BLaER1 treated with 17β-estradiol and CSF1 and Interleukin-3, amounts not matched to agents 10 nM and 100 nM (cell line): ENCODE measurements around the gene CFAP107.
"Not testable (repeated sequence)": the region's sequence is repeated elsewhere in the genome, so short reads cannot be mapped to it uniquely, and the experiment has no call there.

Experiments
- H3K27ac ChIP-seq, 11 experiments: shearing (Covaris generic); formaldehyde crosslinking; 2 replicates each; pipeline ENCODE4 v1.8.1; 2022
- H3K27me3 ChIP-seq, 11 experiments: shearing (Covaris generic); formaldehyde crosslinking; 2 replicates each; pipeline ENCODE4 v1.8.1; 2022
- H3K36me3 ChIP-seq, 11 experiments: shearing (Covaris generic); formaldehyde crosslinking; 2 replicates each; pipeline ENCODE4 v1.8.1; 2022
- H3K4me1 ChIP-seq, 10 experiments: shearing (Covaris generic); formaldehyde crosslinking; 2 replicates each; pipeline ENCODE4 v1.8.1; 2022
- H3K4me2 ChIP-seq, 11 experiments: shearing (Covaris generic); formaldehyde crosslinking; 2 replicates each; pipeline ENCODE4 v1.8.1; 2022
- H3K4me3 ChIP-seq, 10 experiments: shearing (Covaris generic); formaldehyde crosslinking; 2 replicates each; pipeline ENCODE4 v1.8.1; 2022
- H3K9ac ChIP-seq, 11 experiments: shearing (Covaris generic); formaldehyde crosslinking; 2 replicates each; pipeline ENCODE4 v1.8.1; 2022
- H3K9me3 ChIP-seq, 11 experiments: shearing (Covaris generic); formaldehyde crosslinking; replicated peaks in 1 of 11; 2 replicates each; pipeline ENCODE4 v1.8.1; 2022
- H4K20me1 ChIP-seq, 11 experiments: shearing (Covaris generic); formaldehyde crosslinking; 2 replicates each; pipeline ENCODE4 v1.8.1; 2022
- Cebpa-rat ChIP-seq, 11 experiments: shearing (Covaris generic); IDR thresholded peaks; 2 replicates each; pipeline ENCODE4 v1.8.1; 2022

CFAP107 gene

DNA sequence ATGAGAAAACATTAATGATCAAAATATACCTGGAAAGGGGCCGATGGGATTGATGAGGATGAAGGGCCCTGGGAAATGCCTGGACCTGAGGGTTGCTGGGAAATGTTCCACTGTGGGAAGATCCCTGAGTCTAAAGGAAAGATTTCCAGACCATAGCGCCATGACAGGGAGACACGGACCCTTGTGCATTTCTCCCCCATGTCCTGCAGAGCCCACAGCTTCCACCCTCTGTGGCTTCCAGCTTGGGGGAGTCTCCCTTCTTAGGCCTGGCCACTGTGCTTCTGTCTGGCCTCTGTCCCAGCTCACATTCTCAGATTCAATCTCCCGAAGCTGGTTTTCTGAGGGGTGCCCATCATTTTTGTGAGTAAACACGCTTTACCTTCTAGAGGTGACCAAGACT is 26.5 kb downstream of the CFAP107 start:
- no peak for TF ChIP-seq Cebpa-rat (IDR thresholded peaks at IDR 0.05)
- H3K4me3 ChIP-seq = no peak overlapping the region

DNA sequence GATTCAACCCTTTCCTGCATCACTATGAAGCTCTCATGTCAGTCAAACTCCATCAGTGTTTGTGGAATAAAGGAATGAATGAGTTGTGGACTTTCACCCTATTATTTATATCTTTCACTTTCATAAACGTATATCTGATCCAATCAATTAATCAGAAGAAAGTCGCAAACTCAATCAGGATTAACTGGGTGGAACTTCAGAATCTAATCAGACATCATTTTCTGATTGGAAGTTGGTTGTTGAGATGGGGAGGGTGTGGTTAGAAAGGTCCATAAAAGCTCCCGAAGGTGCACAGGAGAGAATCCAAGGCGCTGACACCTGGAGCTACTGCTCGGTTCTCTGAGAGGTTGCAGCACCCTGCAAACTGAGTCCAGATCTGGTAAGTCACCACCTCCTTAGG is 27.4 kb downstream of the CFAP107 start, which contains the start of gene PRAMEF12:
PRAMEF12 (plus strand) TSS at position 301 of the 400 bp plus-strand sequence. CDS start 1,130 bp downstream, outside the sequence.
- Histone ChIP-seq H3K27me3 (no peaks in the 10 kb centered on the region), H3K27ac (no peak within 1 kb of the TSS), H3K36me3 (no peaks in the 10 kb centered on the region), H3K4me3 (no peak within 1 kb of the TSS), H3K9ac (no peak within 1 kb of the TSS), H4K20me1 (no peaks in the 10 kb centered on the region), H3K4me1 (no peaks in the 10 kb centered on the region), H3K4me2 (no peak within 1 kb of the TSS), H3K9me3 (peaks cover 0 to 3% (median 0%) of the 10 kb centered on the region in 11 experiments; a peak in 1 of 22 replicates)
- no peak for TF ChIP-seq Cebpa-rat (IDR thresholded peaks at IDR 0.05)

More for the DNA sequence above, 26.5 kb downstream of the CFAP107 start:
- Histone ChIP-seq H3K9ac (no peak overlapping the region), H3K36me3 (no peaks in the 10 kb centered on the region), H3K4me2 (no peak overlapping the region), H3K27ac (no peak overlapping the region), H4K20me1 (no peaks in the 10 kb centered on the region), H3K4me1 (no peaks in the 10 kb centered on the region), H3K9me3 (peaks cover 0 to 3% (median 0%) of the 10 kb centered on the region in 11 experiments; a peak in 1 of 22 replicates), H3K27me3 (no peaks in the 10 kb centered on the region)

DNA sequence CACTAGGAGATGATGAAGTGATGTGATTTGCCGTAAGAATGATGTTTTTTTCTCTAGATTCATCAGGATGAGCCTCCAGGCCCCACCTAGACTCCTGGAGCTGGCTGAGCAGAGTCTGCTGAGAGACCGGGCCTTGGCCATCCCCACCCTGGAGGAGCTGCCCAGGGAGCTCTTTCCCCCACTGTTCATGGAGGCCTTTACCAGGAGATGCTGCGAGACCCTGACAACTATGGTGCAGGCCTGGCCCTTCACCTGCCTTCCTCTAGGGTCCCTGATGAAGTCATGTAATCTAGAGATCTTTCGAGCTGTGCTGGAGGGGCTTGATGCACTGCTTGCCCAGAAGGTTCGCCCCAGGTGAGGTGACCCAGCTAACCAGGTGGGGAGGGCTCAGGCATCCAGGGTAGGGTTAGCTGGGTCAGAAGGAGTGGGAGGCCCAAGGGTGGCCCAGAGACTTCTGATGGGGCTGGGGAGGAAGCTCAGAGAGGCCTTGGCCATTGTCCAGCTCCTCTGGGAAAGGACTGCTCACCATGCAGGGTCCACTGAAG is 28.9 kb downstream of the CFAP107 start:
- Histone ChIP-seq H3K9ac (no peak overlapping the region), H3K36me3 (no peaks in the 10 kb centered on the region), H3K9me3 (peaks cover 0 to 3% (median 0%) of the 10 kb centered on the region in 11 experiments; a peak in 1 of 22 replicates), H3K27ac (no peak overlapping the region), H4K20me1 (no peaks in the 10 kb centered on the region), H3K27me3 (no peaks in the 10 kb centered on the region), H3K4me2 (no peak overlapping the region), H3K4me1 (no peaks in the 10 kb centered on the region), H3K4me3 (no peak overlapping the region)
- TF ChIP-seq Cebpa-rat (IDR thresholded peaks at IDR 0.05) = no peak

DNA sequence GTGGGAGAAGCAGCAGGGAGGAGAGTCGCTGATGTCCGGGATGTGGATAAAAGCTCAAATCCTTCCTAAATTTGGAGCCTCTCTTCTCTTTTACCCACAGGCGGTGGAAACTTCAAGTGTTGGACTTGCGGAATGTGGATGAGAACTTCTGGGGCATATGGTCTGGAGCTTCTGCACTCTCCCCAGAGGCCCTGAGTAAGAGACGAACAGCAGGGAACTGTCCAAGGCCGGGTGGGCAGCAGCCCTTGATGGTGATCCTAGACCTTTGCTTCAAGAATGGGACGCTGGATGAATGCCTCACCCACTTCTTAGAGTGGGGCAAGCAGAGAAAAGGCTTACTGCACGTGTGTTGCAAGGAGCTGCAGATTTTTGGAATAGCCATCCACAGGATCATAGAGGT is 29.4 kb downstream of the CFAP107 start:
- H4K20me1 ChIP-seq = no peaks in the 10 kb centered on the region
- no peak for TF ChIP-seq Cebpa-rat (IDR thresholded peaks at IDR 0.05)
- no peak overlapping the region for H3K27ac ChIP-seq
- no peak overlapping the region for H3K9ac ChIP-seq
- no peak overlapping the region for H3K4me3 ChIP-seq
- no peaks in the 10 kb centered on the region for H3K36me3 ChIP-seq
- H3K4me2 ChIP-seq = no peak overlapping the region
- H3K27me3 ChIP-seq = no peaks in the 10 kb centered on the region
- peaks cover 0 to 3% (median 0%) of the 10 kb centered on the region in 11 experiments; a peak in 1 of 22 replicates for H3K9me3 ChIP-seq
- no peaks in the 10 kb centered on the region for H3K4me1 ChIP-seq

DNA sequence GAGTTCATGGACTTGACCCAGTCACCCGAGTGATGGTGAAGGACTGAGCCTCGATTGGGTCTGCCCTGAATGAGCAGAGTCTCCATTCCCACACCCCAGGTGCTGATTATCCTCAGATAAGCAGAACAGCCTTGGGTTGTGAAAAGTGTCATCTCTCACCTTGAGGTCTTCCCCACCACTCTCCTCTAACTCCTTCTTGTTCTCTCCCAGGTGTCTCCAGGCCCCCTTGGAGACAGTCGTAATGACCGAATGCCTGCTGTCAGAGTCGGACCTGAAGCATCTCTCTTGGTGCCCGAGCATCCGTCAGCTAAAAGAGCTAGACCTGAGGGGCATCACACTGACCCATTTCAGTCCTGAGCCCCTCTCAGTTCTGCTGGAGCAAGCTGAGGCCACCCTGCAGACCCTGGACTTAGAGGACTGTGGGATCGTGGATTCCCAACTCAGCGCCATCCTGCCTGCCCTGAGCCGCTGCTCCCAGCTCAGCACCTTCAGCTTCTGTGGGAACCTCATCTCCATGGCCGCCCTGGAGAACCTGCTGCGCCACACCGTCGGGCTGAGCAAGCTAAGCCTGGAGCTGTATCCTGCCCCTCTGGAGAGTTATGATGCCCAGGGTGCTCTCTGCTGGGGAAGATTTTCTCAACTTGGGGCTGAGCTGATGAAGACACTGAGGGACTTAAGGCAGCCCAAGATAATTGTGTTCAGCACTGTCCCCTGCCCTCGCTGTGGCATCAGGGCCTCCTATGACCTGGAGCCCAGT is 31.0 kb downstream of the CFAP107 start:
- Histone ChIP-seq H3K9ac (no peak overlapping the region), H3K4me3 (no peak overlapping the region), H4K20me1 (no peaks in the 10 kb centered on the region), H3K27me3 (no peaks in the 10 kb centered on the region), H3K4me1 (no peaks in the 10 kb centered on the region), H3K9me3 (peaks cover 0 to 3% (median 0%) of the 10 kb centered on the region in 11 experiments; a peak in 1 of 22 replicates), H3K36me3 (no peaks in the 10 kb centered on the region), H3K4me2 (no peak overlapping the region), H3K27ac (no peak overlapping the region)
- no peak for TF ChIP-seq Cebpa-rat (IDR thresholded peaks at IDR 0.05)

DNA sequence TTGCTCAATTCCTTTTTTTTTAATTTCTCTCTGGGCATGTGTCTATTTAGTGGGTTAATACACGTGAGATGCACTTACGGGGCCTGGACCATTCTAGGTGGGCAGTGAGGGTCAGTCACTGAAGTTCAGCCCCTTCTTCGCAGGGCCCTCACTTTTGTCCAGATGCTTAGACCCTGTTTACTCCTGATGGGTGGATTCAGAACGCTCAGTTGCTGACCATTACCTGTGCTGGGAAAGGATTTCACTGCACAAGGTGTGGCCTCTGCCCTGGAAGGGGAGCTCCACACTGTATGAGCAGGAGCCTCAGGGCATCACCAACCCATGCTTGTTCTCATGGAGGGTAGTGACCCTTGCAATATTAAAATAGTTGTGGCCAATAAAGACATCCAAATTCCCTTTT is 32.1 kb downstream of the CFAP107 start:
- Histone ChIP-seq H3K36me3 (no peaks in the 10 kb centered on the region), H3K27me3 (no peaks in the 10 kb centered on the region), H3K9ac (no peak overlapping the region)

DNA sequence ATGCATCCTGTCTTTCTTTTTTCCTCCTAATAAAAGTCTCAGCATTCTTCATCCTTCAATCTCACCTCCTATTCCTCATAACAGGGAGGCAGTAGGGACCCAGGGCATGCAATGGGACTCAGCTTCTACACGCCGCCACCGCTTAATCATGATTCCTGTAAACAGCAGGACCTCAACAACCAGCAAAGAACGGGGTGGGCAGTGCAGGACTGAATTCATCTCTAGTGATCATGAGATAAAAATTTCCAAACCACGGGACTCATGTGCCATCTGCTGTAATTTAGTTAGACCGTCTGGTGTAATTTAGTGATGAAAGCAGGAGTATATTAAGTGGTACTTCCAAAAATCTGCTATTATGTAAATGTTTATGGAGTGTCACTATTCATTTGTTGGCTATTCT is 32.9 kb downstream of the CFAP107 start:
- Histone ChIP-seq H3K9me3 (peaks cover under 1 to 8% (median 1%) of the 10 kb centered on the region in 11 experiments; a peak in 18 of 22 replicates), H3K4me2 (no peak overlapping the region), H4K20me1 (no peaks in the 10 kb centered on the region), H3K4me3 (no peak overlapping the region), H3K4me1 (no peaks in the 10 kb centered on the region), H3K27ac (no peak overlapping the region), H3K9ac (no peak overlapping the region), H3K27me3 (no peaks in the 10 kb centered on the region), H3K36me3 (no peaks in the 10 kb centered on the region)
- no peak for TF ChIP-seq Cebpa-rat (IDR thresholded peaks at IDR 0.05)

More for the DNA sequence above, 32.1 kb downstream of the CFAP107 start:
- Histone ChIP-seq H3K4me1 (no peaks in the 10 kb centered on the region), H4K20me1 (no peaks in the 10 kb centered on the region), H3K4me2 (no peak overlapping the region), H3K4me3 (no peak overlapping the region), H3K9me3 (peaks cover 0 to 3% (median 0%) of the 10 kb centered on the region in 11 experiments; a peak in 2 of 22 replicates), H3K27ac (no peak overlapping the region)
- no peak for TF ChIP-seq Cebpa-rat (IDR thresholded peaks at IDR 0.05)

DNA sequence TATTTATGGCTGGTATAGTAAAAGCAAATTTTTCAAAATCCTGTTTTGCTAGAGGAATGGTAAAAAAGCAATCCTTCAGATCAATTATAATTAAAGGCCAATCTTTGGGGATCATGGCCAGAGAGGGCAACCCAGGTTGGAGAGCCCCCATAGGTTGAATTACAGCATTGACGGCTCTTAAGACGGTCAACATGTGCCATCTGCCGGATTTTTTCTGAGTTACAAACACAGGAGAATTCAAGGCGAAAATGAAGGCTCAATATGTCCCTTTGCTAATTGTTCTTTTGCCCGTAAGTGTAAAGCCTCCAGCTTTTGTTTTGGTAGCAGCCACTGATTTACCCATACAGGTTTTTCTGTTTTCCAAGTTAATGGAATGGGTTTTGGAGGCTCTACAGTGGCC is 35.5 kb downstream of the CFAP107 start:
- H4K20me1 ChIP-seq, H3K4me1 ChIP-seq, H3K27me3 ChIP-seq, H3K9ac ChIP-seq, H3K27ac ChIP-seq, H3K36me3 ChIP-seq, H3K4me2 ChIP-seq, H3K4me3 ChIP-seq: not testable (repeated sequence)
- peaks cover 21 to 34% (median 27%) of the 10 kb centered on the region in 11 experiments for H3K9me3 ChIP-seq

DNA sequence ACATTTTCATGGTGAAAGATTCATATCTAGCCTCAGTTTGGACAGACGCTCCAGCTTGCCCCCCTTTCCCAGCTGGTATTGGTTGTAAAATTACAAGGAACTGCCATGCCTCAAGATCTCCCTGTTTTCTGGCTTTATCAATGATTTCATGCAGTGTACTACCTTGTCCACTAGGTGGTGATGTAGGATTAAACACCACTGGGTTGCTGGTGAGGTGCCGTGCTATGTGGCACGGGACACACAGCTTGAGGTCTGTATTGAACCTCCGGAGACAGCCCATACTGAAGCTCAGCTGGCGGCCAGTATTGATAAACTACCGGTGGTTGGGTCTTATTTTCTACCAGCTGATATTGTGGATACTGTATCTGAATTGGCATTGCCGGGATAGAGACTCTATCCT is 37.8 kb downstream of the CFAP107 start:
- H3K27ac ChIP-seq, H3K4me3 ChIP-seq, H4K20me1 ChIP-seq, H3K4me1 ChIP-seq, H3K27me3 ChIP-seq, H3K36me3 ChIP-seq, H3K9ac ChIP-seq, H3K4me2 ChIP-seq: not testable (repeated sequence)
- H3K9me3 ChIP-seq = peaks cover 21 to 36% (median 29%) of the 10 kb centered on the region in 11 experiments

DNA sequence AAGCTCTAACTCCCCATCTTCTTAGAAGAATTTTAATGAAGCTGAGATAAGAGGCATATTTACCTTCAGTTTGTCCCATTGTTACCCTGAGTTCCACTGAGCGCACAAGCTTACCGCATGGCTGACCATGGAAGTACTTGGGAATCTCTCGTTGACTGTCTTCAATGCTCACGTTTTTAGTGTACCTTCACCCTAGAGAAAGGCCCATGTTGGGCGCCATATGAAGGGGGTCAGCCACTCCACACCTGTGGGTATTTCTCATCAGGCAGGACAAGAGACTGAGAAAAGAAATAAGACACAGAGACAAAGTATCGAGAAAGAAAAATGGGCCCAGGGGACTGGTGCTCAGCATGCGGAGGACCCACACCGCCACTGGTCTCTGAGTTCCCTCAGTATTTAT is 38.7 kb downstream of the CFAP107 start:
- not testable (repeated sequence) for H4K20me1 ChIP-seq, H3K9ac ChIP-seq, H3K27me3 ChIP-seq, H3K4me1 ChIP-seq, H3K4me3 ChIP-seq, H3K27ac ChIP-seq, H3K4me2 ChIP-seq, H3K36me3 ChIP-seq
- H3K9me3 ChIP-seq = peaks cover 21 to 36% (median 29%) of the 10 kb centered on the region in 11 experiments

DNA sequence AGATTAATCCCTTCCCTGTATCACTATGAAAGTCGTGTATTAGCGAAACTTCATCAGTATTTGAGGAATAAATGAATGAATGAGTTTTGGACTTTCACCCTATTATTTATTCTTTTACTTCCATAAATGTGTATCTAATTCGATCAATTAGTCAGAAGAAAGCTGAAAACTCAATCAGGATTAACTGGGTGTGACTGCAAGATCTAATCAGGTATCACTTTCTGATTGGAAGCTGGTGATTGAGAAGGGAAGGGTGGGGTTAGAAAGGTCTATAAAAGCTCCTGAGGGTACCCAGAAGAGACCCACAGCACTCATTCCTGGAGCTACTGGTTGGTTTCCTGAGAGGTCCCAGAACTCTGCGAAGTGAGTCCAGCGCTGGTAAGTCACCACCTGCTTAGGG is 45.1 kb downstream of the CFAP107 start, which contains the start of gene PRAMEF1:
PRAMEF1 (plus strand) TSS at position 301 of the 400 bp plus-strand sequence. CDS start 1,831 bp downstream, outside the sequence.
- H3K36me3 ChIP-seq, H3K27ac ChIP-seq, H3K27me3 ChIP-seq, H3K9ac ChIP-seq, H3K4me1 ChIP-seq, H3K4me3 ChIP-seq, H3K4me2 ChIP-seq, H4K20me1 ChIP-seq: not testable (repeated sequence)
- peaks cover 0 to 11% (median 6%) of the 10 kb centered on the region in 11 experiments; a peak in 16 of 22 replicates for H3K9me3 ChIP-seq
